ENCODE measurements around the gene NNMT. TPM values are rescaled to one million over a fixed set of nuclear protein-coding genes. Genes with fewer than 3 reads are reported as not detected.

NNMT gene
- polyA plus RNA-seq, 1 donor from 2014 or later = not detected

DNA sequence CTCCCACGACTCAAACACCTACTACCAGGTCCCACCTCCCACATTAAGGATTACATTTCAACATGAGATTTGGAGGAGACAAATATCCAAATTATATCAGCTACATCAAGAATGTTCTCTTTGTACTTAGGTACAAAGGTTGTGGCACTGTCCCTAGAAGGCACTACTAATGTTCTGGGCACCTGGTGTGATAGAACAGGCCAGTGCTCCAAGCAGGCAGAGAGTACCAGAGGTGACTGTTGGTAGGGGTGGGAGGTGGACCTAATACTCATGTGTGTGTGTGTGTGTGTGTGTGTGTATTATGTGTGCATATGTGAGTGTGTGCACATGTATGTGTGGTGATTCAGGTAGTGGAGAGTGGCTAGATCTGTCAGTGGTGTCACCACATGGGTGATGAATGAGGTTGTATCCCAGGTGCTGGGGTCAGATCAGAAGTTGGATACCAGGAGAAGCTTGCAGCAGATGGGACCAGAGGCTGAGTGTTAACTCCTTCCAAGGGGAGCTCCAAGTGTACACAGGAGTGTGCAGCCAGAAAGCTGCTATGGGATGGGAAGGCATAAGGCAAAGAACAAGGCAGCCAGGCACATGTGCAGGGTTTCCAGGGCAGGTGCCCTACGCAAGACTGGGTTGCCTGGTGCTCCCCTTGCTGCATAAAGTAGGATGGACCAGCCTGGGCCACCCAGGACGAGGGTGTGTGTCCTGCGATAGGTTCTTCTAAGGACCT lies 17.7 kb upstream of the NNMT start:
- no peak overlapping the region for H3K9ac ChIP-seq (ENCODE audit: low read length)

DNA sequence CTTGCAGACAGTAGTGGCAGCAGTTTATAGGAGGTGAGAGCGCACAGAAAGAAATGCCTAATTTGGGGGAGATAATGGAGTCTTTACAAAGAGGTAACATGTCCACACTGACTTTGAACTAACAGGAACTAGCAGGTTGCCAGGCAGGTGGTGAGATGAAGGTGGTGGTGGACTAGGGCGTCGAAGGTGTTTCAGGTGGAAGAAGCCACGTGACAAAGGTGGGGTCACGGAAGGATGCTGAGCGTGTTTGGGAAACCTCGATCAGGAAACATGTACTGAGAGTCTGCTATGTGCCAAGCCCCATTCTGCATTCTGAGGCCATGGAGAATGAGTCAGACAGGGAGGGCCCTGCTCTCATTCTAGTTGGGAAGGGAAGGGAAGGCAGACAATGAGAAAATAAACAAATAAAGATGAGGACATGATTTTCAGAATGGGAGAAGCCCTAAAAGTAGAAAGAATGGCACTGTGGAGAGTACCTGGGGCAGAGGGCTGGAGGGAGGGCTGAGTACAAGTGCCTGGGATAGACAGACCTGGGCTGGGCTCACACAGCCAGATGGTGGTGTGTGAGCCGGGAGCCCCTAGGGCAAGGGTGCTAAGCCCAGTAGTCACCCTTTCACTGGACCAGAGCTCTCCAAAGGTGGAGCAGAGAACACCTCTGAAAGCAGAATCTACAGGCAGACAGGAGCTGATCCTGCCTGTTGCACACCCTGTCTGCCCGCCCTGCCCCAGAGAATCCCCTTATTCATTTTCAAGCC lies 16.2 kb upstream of the NNMT start:
- no peak overlapping the region for H3K9ac ChIP-seq (ENCODE audit: low read length)
- H3K27me3 ChIP-seq (ENCODE audit: insufficient read depth, low read depth, low read length) = no peaks in the 10 kb centered on the region
- H3K36me3 ChIP-seq (ENCODE audit: insufficient read depth, low read length) = no peaks in the 10 kb centered on the region
- H3K79me2 ChIP-seq (replicated peaks; ENCODE audit: insufficient read depth, low read length) = no peaks in the 10 kb centered on the region
- H3F3A ChIP-seq (ENCODE audit: insufficient read depth, low read length, poor library complexity, severe bottlenecking) = no peaks in the 10 kb centered on the region
- H3K9me2 ChIP-seq (ENCODE audit: insufficient read depth, low read length) = no peaks in the 10 kb centered on the region
- no peaks in the 10 kb centered on the region for H3K9me3 ChIP-seq (ENCODE audit: low read length)
- H4K20me1 ChIP-seq (ENCODE audit: insufficient read depth) = no peaks in the 10 kb centered on the region
- H3K4me3 ChIP-seq (ENCODE audit: low read length) = no peak overlapping the region
- no peak overlapping the region for H3K4me2 ChIP-seq (ENCODE audit: low read length)
- no peak overlapping the region for H3K27ac ChIP-seq (ENCODE audit: low read length)
- H2AFZ ChIP-seq (ENCODE audit: low read depth, low read length) = no peak overlapping the region
- TF ChIP-seq, protein P1, sequence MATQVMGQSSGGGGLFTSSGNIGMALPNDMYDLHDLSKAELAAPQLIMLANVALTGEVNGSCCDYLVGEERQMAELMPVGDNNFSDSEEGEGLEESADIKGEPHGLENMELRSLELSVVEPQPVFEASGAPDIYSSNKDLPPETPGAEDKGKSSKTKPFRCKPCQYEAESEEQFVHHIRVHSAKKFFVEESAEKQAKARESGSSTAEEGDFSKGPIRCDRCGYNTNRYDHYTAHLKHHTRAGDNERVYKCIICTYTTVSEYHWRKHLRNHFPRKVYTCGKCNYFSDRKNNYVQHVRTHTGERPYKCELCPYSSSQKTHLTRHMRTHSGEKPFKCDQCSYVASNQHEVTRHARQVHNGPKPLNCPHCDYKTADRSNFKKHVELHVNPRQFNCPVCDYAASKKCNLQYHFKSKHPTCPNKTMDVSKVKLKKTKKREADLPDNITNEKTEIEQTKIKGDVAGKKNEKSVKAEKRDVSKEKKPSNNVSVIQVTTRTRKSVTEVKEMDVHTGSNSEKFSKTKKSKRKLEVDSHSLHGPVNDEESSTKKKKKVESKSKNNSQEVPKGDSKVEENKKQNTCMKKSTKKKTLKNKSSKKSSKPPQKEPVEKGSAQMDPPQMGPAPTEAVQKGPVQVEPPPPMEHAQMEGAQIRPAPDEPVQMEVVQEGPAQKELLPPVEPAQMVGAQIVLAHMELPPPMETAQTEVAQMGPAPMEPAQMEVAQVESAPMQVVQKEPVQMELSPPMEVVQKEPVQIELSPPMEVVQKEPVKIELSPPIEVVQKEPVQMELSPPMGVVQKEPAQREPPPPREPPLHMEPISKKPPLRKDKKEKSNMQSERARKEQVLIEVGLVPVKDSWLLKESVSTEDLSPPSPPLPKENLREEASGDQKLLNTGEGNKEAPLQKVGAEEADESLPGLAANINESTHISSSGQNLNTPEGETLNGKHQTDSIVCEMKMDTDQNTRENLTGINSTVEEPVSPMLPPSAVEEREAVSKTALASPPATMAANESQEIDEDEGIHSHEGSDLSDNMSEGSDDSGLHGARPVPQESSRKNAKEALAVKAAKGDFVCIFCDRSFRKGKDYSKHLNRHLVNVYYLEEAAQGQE (IDR thresholded peaks at IDR 0.05; ENCODE audit: borderline replicate concordance) = no peak
- no peak for TF ChIP-seq EP300 (conservative IDR thresholded peaks at IDR 0.05; ENCODE audit: poor library complexity, severe bottlenecking)
- TF ChIP-seq TAF1 (IDR thresholded peaks at IDR 0.05; ENCODE audit: low read depth) = no peak
- TF ChIP-seq CTCF (IDR thresholded peaks at IDR 0.05; ENCODE audit: poor library complexity, severe bottlenecking) = no peak
- TF ChIP-seq SMC3 (conservative IDR thresholded peaks at IDR 0.05; ENCODE audit: poor library complexity) = no peak
- TF ChIP-seq EZH2 (IDR thresholded peaks at IDR 0.05; ENCODE audit: borderline replicate concordance, insufficient read depth, low read length, poor library complexity, severe bottlenecking) = no peak

More for the DNA sequence above, 17.7 kb upstream of the NNMT start:
- Histone ChIP-seq H3K27ac (ENCODE audit: low read length) (no peak overlapping the region), H3K4me2 (ENCODE audit: low read length) (no peak overlapping the region), H3K27me3 (ENCODE audit: insufficient read depth, low read depth, low read length) (no peaks in the 10 kb centered on the region), H3K36me3 (ENCODE audit: insufficient read depth, low read length) (no peaks in the 10 kb centered on the region), H2AFZ (ENCODE audit: low read depth, low read length) (no peak overlapping the region), H4K20me1 (ENCODE audit: insufficient read depth) (no peaks in the 10 kb centered on the region), H3K4me3 (ENCODE audit: low read length) (no peak overlapping the region), H3K79me2 (replicated peaks; ENCODE audit: insufficient read depth, low read length) (no peaks in the 10 kb centered on the region), H3F3A (ENCODE audit: insufficient read depth, low read length, poor library complexity, severe bottlenecking) (no peaks in the 10 kb centered on the region), H3K9me2 (ENCODE audit: insufficient read depth, low read length) (no peaks in the 10 kb centered on the region), H3K9me3 (ENCODE audit: low read length) (no peaks in the 10 kb centered on the region)
- no peak for TF ChIP-seq EP300 (conservative IDR thresholded peaks at IDR 0.05; ENCODE audit: poor library complexity, severe bottlenecking)
- no peak for TF ChIP-seq TAF1 (IDR thresholded peaks at IDR 0.05; ENCODE audit: low read depth)
- TF ChIP-seq EZH2 (IDR thresholded peaks at IDR 0.05; ENCODE audit: borderline replicate concordance, insufficient read depth, low read length, poor library complexity, severe bottlenecking) = no peak
- no peak for TF ChIP-seq POLR2AphosphoS5 (IDR thresholded peaks at IDR 0.05)
- TF ChIP-seq CTCF (IDR thresholded peaks at IDR 0.05; ENCODE audit: poor library complexity, severe bottlenecking) = no peak
- TF ChIP-seq, protein P1 (IDR thresholded peaks at IDR 0.05; ENCODE audit: borderline replicate concordance) = no peak
- TF ChIP-seq MXI1 (conservative IDR thresholded peaks at IDR 0.05; ENCODE audit: poor library complexity, severe bottlenecking) = no peak
- TF ChIP-seq SMC3 (conservative IDR thresholded peaks at IDR 0.05; ENCODE audit: poor library complexity) = no peak
- no peak for TF ChIP-seq RAD21 (conservative IDR thresholded peaks at IDR 0.05)
